Airway epithelial cell (primary cell): ENCODE data around the gene RAB27B. TPM values are rescaled to one million over a fixed set of nuclear protein-coding genes. Genes with fewer than 3 reads are reported as not detected.

Experiments
- total RNA-seq: library from RNA; depleted of rRNA; stranded (reverse); fragments of >200 nt; gene quantifications from 2 replicates; pipeline ENCODE4 v1.2.3, GENCODE V29; 2015

Gene RAB27B
- 14.2 and 22.4 TPM in 2 replicates for total RNA-seq

GRCh38 chr18:54828281-54828881 lies at the start of gene RAB27B:
RAB27B (plus strand) TSS chr18:54828477; CDS start chr18:54877586, 49,109 bp downstream.

Other genes starting within 250 kb of the RAB27B start
- 0.14 TPM in 1 of 2 replicates, not detected in the other for gene DYNAP, start 237.2 kb upstream of the RAB27B start, total RNA-seq
- gene CCDC68, start 131.0 kb downstream of the RAB27B start, total RNA-seq = 0.79 and 2.7 TPM in 2 replicates